Naive thymus-derived CD8-positive, alpha-beta T cell (primary cell): ENCODE data around the gene MLLT3. TPM values are rescaled to one million over a fixed set of nuclear protein-coding genes. Genes with fewer than 3 reads are reported as not detected.

Experiments used
- ATAC-seq, 2 donors: fragments of 150-1000 bp; cut with Tn5 transposase in 1 of 2; sonication (Bioruptor Pico), chemical (Tn5 transposase) in 1 of 2; 1 replicate in 1 of 2; 2 replicates in 1 of 2; pipeline ENCODE4 v1.10.0; 2021; ENCODE audit warnings: mild to moderate bottlenecking in 2 of 2, moderate library complexity in 2 of 2
- POLR2A ChIA-PET: fragments of 350-600 bp; sonication (Branson Sonifier 250); formaldehyde crosslinking; loops from one replicate; lab custom pipeline; 2021; ENCODE audit warnings: antibody characterized with exemption; lab: Charles Lee
- DNase-seq, 10 donors: peaks; one replicate each; pipeline versions ENCODE4 v3.0.0 to v3.0.0-alpha.2; 2020 to 2022
- H3K27ac Mint-ChIP-seq, 10 donors: one replicate each; pipeline ENCODE4 v1.8.0; 2020 to 2022; ENCODE audit warnings: mild to moderate bottlenecking in 10 of 10, mixed read lengths in 10 of 10, moderate library complexity in 4 of 10, inconsistent platforms in 1 of 10
- H3K27me3 Mint-ChIP-seq, 5 donors: one replicate each; pipeline ENCODE4 v1.8.0; 2021 to 2022; ENCODE audit warnings: mixed read lengths in 5 of 5
- H3K36me3 Mint-ChIP-seq, 3 donors: one replicate each; pipeline ENCODE4 v1.8.0; 2020 to 2022; ENCODE audit warnings: mixed read lengths in 3 of 3, mild to moderate bottlenecking in 2 of 3, inconsistent platforms in 1 of 3
- H3K4me1 Mint-ChIP-seq, 4 donors: one replicate each; pipeline ENCODE4 v1.8.0; 2021 to 2022; ENCODE audit warnings: mixed read lengths in 4 of 4
- H3K4me3 Mint-ChIP-seq, 10 donors: one replicate each; pipeline ENCODE4 v1.8.0; 2020 to 2022; ENCODE audit warnings: mild to moderate bottlenecking in 10 of 10, mixed read lengths in 10 of 10, moderate library complexity in 6 of 10, inconsistent platforms in 1 of 10
- H3K9me3 Mint-ChIP-seq, 9 donors: one replicate each; pipeline ENCODE4 v1.8.0; 2020 to 2022; ENCODE audit warnings: mixed read lengths in 9 of 9, mild to moderate bottlenecking in 3 of 9, inconsistent platforms in 1 of 9, moderate library complexity in 1 of 9
- polyA plus RNA-seq, 3 donors: library from polyadenylated mRNA; unstranded; fragments of 300-500 nt; fragmentation: Illumina TruSeq; gene quantifications; one replicate each; pipeline ENCODE4 v1.2.3, GENCODE V29; 2021
- total RNA-seq, 8 experiments: library from RNA in 2 of 8; stranded (reverse) in 2 of 8; gene quantifications; one replicate each; pipeline ENCODE4 v1.2.3 and lab custom pipeline; 2021 to 2026

The MLLT3 gene
- total and polyA plus RNA-seq, 5 experiments from 2014 or later: 28.0 to 73.0 (median 42.9) TPM

GRCh38 chr9:20518737-20519136, 103.6 kb downstream of the MLLT3 start:
- Mint-ChIP-seq H3K36me3 (peaks cover 0 to 15% (median 6%) of the 10 kb centered on the region in 3 donors), H3K4me1 (peaks cover 40 to 78% (median 71%) of the 10 kb centered on the region in 4 donors), H3K9me3 (no peaks in the 10 kb centered on the region), H3K4me3 (no peak overlapping the region), H3K27ac (no peak overlapping the region), H3K27me3 (no peaks in the 10 kb centered on the region)
- ATAC-seq (no peak), DNase-seq (no peak)
- POLR2A ChIA-PET: no interaction called here

GRCh38 chr9:20513126-20513913, 109.0 kb downstream of the MLLT3 start:
- H3K36me3 Mint-ChIP-seq: peaks cover 0 to 10% (median 2%) of the 10 kb centered on the region in 3 donors

GRCh38 chr9:20512636-20513035, 109.7 kb downstream of the MLLT3 start:
- POLR2A ChIA-PET: interaction anchor here (1.1 kb wide), 1 partner anchor 11 kb away, joined by 3 read pairs; no protein-coding TSS in a partner anchor
- H3K4me1 Mint-ChIP-seq: peaks cover 39 to 82% (median 79%) of the 10 kb centered on the region in 4 donors
- DNase-seq: no peak
- no peaks in the 10 kb centered on the region for H3K27me3 Mint-ChIP-seq
- peaks cover 0 to 10% (median 0%) of the 10 kb centered on the region in 3 donors for H3K36me3 Mint-ChIP-seq
- peak overlapping the region in 4 of 10 donors; percentile 12 to 73 (median 26) for H3K27ac Mint-ChIP-seq
- no peak for ATAC-seq
- no peak overlapping the region for H3K4me3 Mint-ChIP-seq
- H3K9me3 Mint-ChIP-seq: no peaks in the 10 kb centered on the region

More at GRCh38 chr9:20513126-20513913, 109.0 kb downstream of the MLLT3 start:
- peak overlapping the region in 5 of 10 donors; percentile 16 to 69 (median 38) for H3K4me3 Mint-ChIP-seq
- peaks cover 37 to 79% (median 76%) of the 10 kb centered on the region in 4 donors for H3K4me1 Mint-ChIP-seq
- H3K27me3 Mint-ChIP-seq: no peaks in the 10 kb centered on the region
- peak overlapping the region in 9 of 10 donors; percentile 26 to 87 (median 52) for H3K27ac Mint-ChIP-seq
- no peak for DNase-seq
- no peak for ATAC-seq
- POLR2A ChIA-PET: interaction anchor here (1.1 kb wide), 1 partner anchor 10 kb away, joined by 3 read pairs; no protein-coding TSS in a partner anchor
- no peaks in the 10 kb centered on the region for H3K9me3 Mint-ChIP-seq

GRCh38 chr9:20512106-20512505, 110.2 kb downstream of the MLLT3 start:
- no peak for ATAC-seq
- POLR2A ChIA-PET: interaction anchor here (1.0 to 1.1 kb wide), 2 partner anchors 10 to 11 kb away, joined by 3 read pairs; no protein-coding TSS in a partner anchor
- Mint-ChIP-seq H3K27ac (peak overlapping the region in 5 of 10 donors; percentile 15 to 73 (median 41)), H3K4me3 (no peak overlapping the region), H3K36me3 (peaks cover 0 to 8% (median 0%) of the 10 kb centered on the region in 3 donors), H3K27me3 (no peaks in the 10 kb centered on the region), H3K9me3 (no peaks in the 10 kb centered on the region), H3K4me1 (peaks cover 41 to 81% (median 78%) of the 10 kb centered on the region in 4 donors)
- DNase-seq: no peak

GRCh38 chr9:20511686-20512085, 110.6 kb downstream of the MLLT3 start:
- POLR2A ChIA-PET: interaction anchor here (1.0 kb wide), 1 partner anchor 10 kb away, joined by 3 read pairs; no protein-coding TSS in a partner anchor
- H3K9me3 Mint-ChIP-seq: no peaks in the 10 kb centered on the region
- H3K36me3 Mint-ChIP-seq: peaks cover 0 to 8% (median 0%) of the 10 kb centered on the region in 3 donors
- ATAC-seq: peak in 1 of 2 donors; percentile 29
- H3K27ac Mint-ChIP-seq: peak overlapping the region in 3 of 10 donors; percentile 27 to 63 (median 39)
- DNase-seq: no peak
- no peaks in the 10 kb centered on the region for H3K27me3 Mint-ChIP-seq
- H3K4me1 Mint-ChIP-seq: peaks cover 41 to 86% (median 79%) of the 10 kb centered on the region in 4 donors
- no peak overlapping the region for H3K4me3 Mint-ChIP-seq

- Mint-ChIP-seq H3K27ac (peak overlapping the region in 2 of 10 donors; percentile 7 to 39), H3K27me3 (no peaks in the 10 kb centered on the region), H3K4me1 (peaks cover 36 to 84% (median 77%) of the 10 kb centered on the region in 4 donors), H3K9me3 (no peaks in the 10 kb centered on the region), H3K36me3 (peaks cover 0 to 4% (median 0%) of the 10 kb centered on the region in 3 donors), H3K4me3 (no peak overlapping the region)
- POLR2A ChIA-PET: no interaction called here
- no peak for ATAC-seq
- DNase-seq: no peak
Observed at GRCh38 chr9:20509466-20509865, 112.8 kb downstream of the MLLT3 start.

GRCh38 chr9:20508242-20508641, 114.1 kb downstream of the MLLT3 start:
- DNase-seq (no peak), ATAC-seq (no peak)
- Mint-ChIP-seq H3K9me3 (no peaks in the 10 kb centered on the region), H3K4me1 (peaks cover 34 to 82% (median 77%) of the 10 kb centered on the region in 4 donors), H3K27me3 (no peaks in the 10 kb centered on the region), H3K27ac (peak overlapping the region; percentile 27 to 88 (median 43)), H3K4me3 (peak overlapping the region in 8 of 10 donors; percentile 15 to 63 (median 22)), H3K36me3 (peaks cover 0 to 4% (median 0%) of the 10 kb centered on the region in 3 donors)
- POLR2A ChIA-PET: no interaction called here

- POLR2A ChIA-PET: interaction anchor here (0.5 kb wide), 1 partner anchor 586 kb away, joined by 5 read pairs; no protein-coding TSS in a partner anchor
- H3K36me3 Mint-ChIP-seq: peaks cover 0 to 2% (median 0%) of the 10 kb centered on the region in 3 donors
- peak overlapping the region in 4 of 10 donors; percentile 21 to 67 (median 44) for H3K27ac Mint-ChIP-seq
Observed at GRCh38 chr9:20507431-20507830, 114.9 kb downstream of the MLLT3 start.

GRCh38 chr9:20506099-20506900, 116.0 kb downstream of the MLLT3 start:
- peak overlapping the region in 5 of 10 donors; percentile 3 to 79 (median 64) for H3K27ac Mint-ChIP-seq

More at GRCh38 chr9:20507431-20507830, 114.9 kb downstream of the MLLT3 start:
- no peaks in the 10 kb centered on the region for H3K9me3 Mint-ChIP-seq
- peak overlapping the region in 2 of 10 donors; percentile 1 to 8 for H3K4me3 Mint-ChIP-seq
- no peaks in the 10 kb centered on the region for H3K27me3 Mint-ChIP-seq
- DNase-seq (no peak), ATAC-seq (no peak)
- peaks cover 28 to 81% (median 74%) of the 10 kb centered on the region in 4 donors for H3K4me1 Mint-ChIP-seq

GRCh38 chr9:20505574-20505973, 116.7 kb downstream of the MLLT3 start:
- peaks cover 26 to 74% (median 70%) of the 10 kb centered on the region in 4 donors for H3K4me1 Mint-ChIP-seq
- H3K9me3 Mint-ChIP-seq: no peaks in the 10 kb centered on the region
- H3K4me3 Mint-ChIP-seq: peak overlapping the region in 1 of 10 donors; percentile 31
- DNase-seq (no peak), ATAC-seq (no peak)
- peak overlapping the region in 7 of 10 donors; percentile 2 to 83 (median 64) for H3K27ac Mint-ChIP-seq
- H3K27me3 Mint-ChIP-seq: no peaks in the 10 kb centered on the region
- POLR2A ChIA-PET: interaction anchor here (0.7 kb wide), 1 partner anchor 117 kb away, joined by 3 read pairs; no protein-coding TSS in a partner anchor
- H3K36me3 Mint-ChIP-seq: peaks cover 0 to 4% (median 0%) of the 10 kb centered on the region in 3 donors

More at GRCh38 chr9:20506099-20506900, 116.0 kb downstream of the MLLT3 start:
- Mint-ChIP-seq H3K9me3 (no peaks in the 10 kb centered on the region), H3K27me3 (no peaks in the 10 kb centered on the region), H3K4me1 (peaks cover 25 to 71% (median 65%) of the 10 kb centered on the region in 4 donors), H3K36me3 (peaks cover 0 to 2% (median 0%) of the 10 kb centered on the region in 3 donors), H3K4me3 (peak overlapping the region in 1 of 10 donors; percentile 59)
- POLR2A ChIA-PET: interaction anchor here (0.7 kb wide), 1 partner anchor 117 kb away, joined by 3 read pairs; no protein-coding TSS in a partner anchor
- DNase-seq (no peak), ATAC-seq (no peak)

- ATAC-seq: peak; percentile 90 to 98
- peaks cover 0 to 3% (median 0%) of the 10 kb centered on the region in 3 donors for H3K36me3 Mint-ChIP-seq
- POLR2A ChIA-PET: no interaction called here
- peaks cover 25 to 77% (median 72%) of the 10 kb centered on the region in 4 donors for H3K4me1 Mint-ChIP-seq
- H3K9me3 Mint-ChIP-seq: no peaks in the 10 kb centered on the region
- peak overlapping the region; percentile 8 to 92 (median 64) for H3K27ac Mint-ChIP-seq
- no peaks in the 10 kb centered on the region for H3K27me3 Mint-ChIP-seq
- DNase-seq: peak in 8 of 10 donors; percentile 11 to 85 (median 58)
- H3K4me3 Mint-ChIP-seq: peak overlapping the region in 8 of 10 donors; percentile 1 to 58 (median 12)
Observed at GRCh38 chr9:20504930-20505329, 117.4 kb downstream of the MLLT3 start.
